Aorta (tissue), 5 donors: ENCODE measurements around the gene GALNT15. TPM values are rescaled to one million over a fixed set of nuclear protein-coding genes. Genes with fewer than 3 reads are reported as not detected.

Experiments used
- ATAC-seq: fragments of 200-7000 bp; cut with Tn5 transposase; one replicate; pipeline ENCODE4 v1.9.1; 2022; ENCODE audit warnings: moderate library complexity; ENCODE audit not compliant: low FRiP score
- DNase-seq, 2 donors: peaks; one replicate each; pipeline ENCODE4 v3.0.0-alpha.2; 2020
- H3K27ac ChIP-seq, 2 donors: one replicate each; pipeline ENCODE4 v1.5.1; 2013; ENCODE audit warnings: low read length in 2 of 2, mild to moderate bottlenecking in 2 of 2, moderate library complexity in 2 of 2, control low read depth in 1 of 2, inconsistent platforms in 1 of 2, low read depth in 1 of 2
- H3K27me3 ChIP-seq, 2 donors: one replicate each; pipeline ENCODE4 v1.6.1; 2013; ENCODE audit warnings: control low read depth in 1 of 2, low read length in 1 of 2, mild to moderate bottlenecking in 1 of 2, moderate library complexity in 1 of 2; ENCODE audit not compliant: insufficient read depth in 2 of 2, control insufficient read depth in 1 of 2
- H3K36me3 ChIP-seq, 2 donors: one replicate each; pipeline ENCODE4 v1.6.1; 2013; ENCODE audit warnings: control low read depth in 1 of 2, low read length in 1 of 2, mild to moderate bottlenecking in 1 of 2; ENCODE audit not compliant: insufficient read depth in 2 of 2, control insufficient read depth in 1 of 2
- H3K4me1 ChIP-seq, 2 donors: one replicate each; pipeline ENCODE4 v1.6.1; 2013; ENCODE audit warnings: low read length in 2 of 2, control low read depth in 1 of 2, mild to moderate bottlenecking in 1 of 2, moderate library complexity in 1 of 2; ENCODE audit not compliant: insufficient read depth in 2 of 2, control insufficient read depth in 1 of 2
- H3K4me3 ChIP-seq, 2 donors: one replicate each; pipeline ENCODE4 v1.5.1; 2013; ENCODE audit warnings: low read length in 2 of 2, control low read depth in 1 of 2, mild to moderate bottlenecking in 1 of 2
- H3K9me3 ChIP-seq: one replicate; pipeline ENCODE4 v1.6.1; 2013; ENCODE audit warnings: mild to moderate bottlenecking, low read length; ENCODE audit not compliant: control insufficient read depth
- whole genome bisulfite sequencing, 2 donors: extraction: QIAGEN DNeasy Blood & Tissue Kit; methylation state at CpG; one replicate each; pipeline ENCODE4 v1.1.7; 2013; 5-methylcytosine and 5-hydroxymethylcytosine counted together
- intact Hi-C, 2 donors: fragments of 100-400 bp; cut with DNase I; formaldehyde crosslinking; loops; one replicate each; pipeline versions ENCODE4 v1.14.2 to v1.15.0; 2022
- polyA plus RNA-seq, 2 donors: library from polyadenylated mRNA; stranded (reverse); fragments of 200-250 nt; gene quantifications; one replicate each; pipeline ENCODE4 v1.2.3, GENCODE V29; 2013
- total RNA-seq, 2 donors: library from RNA; stranded (reverse); fragmentation: NEBNext Ultra II Directional; extraction: Animal tissue kit (Norgen Biotek cat#: 25700); gene quantifications; one replicate each; pipeline ENCODE4 v1.2.1, GENCODE V29; 2021
- donor health status: healthy with polysubstance abuse.
- donor health status: Bipolar disorder and iron deficiency.
- donor health status: DM: no; HTN: no; CAD: no.
- donor health status: DM: no; HTN: no; CAD: no.
- donor health status: DM: yes; HTN: yes; CAD: no.

The GALNT15 gene
- total and polyA plus RNA-seq, 4 donors, result 12.5 to 113 (median 45.1) TPM

DNA sequence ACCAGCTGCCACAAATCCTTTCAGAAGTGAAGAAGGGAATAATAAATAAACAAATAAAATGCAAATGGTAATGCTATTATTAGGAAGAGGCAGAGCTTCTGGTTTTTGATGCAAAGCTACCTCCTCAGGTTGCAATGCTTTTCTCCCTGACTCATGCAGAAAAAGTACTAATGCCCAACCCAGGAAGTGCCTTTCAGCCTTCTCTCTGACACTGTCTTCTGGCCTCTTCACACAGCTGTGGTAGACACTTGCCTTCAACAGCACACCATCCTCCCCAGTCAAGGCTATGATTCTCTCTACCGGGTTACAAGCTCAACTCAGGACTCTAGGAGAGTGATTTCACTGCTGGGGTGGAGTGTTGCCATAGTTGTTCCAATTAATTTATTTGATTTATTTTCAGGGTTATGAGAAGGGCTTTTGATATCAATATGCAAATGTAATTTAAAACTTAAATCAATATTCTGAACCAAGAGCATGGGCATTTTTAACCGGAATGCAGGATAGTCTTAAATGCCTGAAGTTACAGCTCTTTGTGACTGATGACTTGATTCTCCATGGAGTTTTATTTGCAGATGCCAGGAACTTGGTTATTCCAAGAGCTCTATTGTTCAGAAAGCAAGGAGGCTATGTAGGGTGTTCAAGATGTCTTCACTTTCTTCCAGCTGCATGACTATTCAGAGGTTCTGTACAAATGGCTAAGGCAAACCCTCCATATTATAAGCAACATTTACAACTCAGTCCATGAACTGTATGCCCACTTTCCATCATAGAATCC lies 27.1 kb upstream of the GALNT15 start:
- no peaks in the 10 kb centered on the region for H3K27me3 ChIP-seq
- 93% methylated on average over 2 of the region's 2 CpGs for WGBS, 2 donors
- no peak for ATAC-seq
- no peak overlapping the region for H3K27ac ChIP-seq
- H3K36me3 ChIP-seq, result no peaks in the 10 kb centered on the region
- H3K4me3 ChIP-seq, result no peak overlapping the region
- no peak for DNase-seq
- intact Hi-C loops, result no loop called here
- H3K4me1 ChIP-seq, result no peaks in the 10 kb centered on the region
- no peaks in the 10 kb centered on the region for H3K9me3 ChIP-seq

DNA sequence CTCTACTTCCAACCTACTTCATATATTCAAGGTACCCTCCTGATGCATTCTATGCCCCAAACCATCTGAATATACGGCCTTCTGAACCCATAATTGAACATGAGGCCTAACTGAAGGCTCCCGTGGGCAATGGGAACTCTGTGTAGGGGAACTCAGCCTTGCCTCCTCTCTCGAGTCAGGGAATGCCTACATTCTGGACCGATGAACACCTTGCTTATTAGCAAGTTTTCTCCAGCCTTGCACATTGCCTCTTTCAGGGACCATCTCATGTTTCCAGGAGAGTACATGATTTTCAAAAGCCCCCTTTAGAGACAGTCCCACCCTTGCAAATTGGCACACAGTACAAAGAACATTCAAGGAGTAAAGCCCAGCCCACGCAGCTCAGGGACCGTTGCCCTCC lies 26.3 kb upstream of the GALNT15 start:
- Histone ChIP-seq H3K27me3 (no peaks in the 10 kb centered on the region), H3K9me3 (no peaks in the 10 kb centered on the region), H3K36me3 (no peaks in the 10 kb centered on the region), H3K4me1 (no peaks in the 10 kb centered on the region), H3K27ac (no peak overlapping the region), H3K4me3 (no peak overlapping the region)
- no peak for DNase-seq
- ATAC-seq, result peak; percentile 2
- WGBS, 2 donors, result 95% methylated on average over 6 of the region's 6 CpGs
- intact Hi-C loops, result no loop called here

DNA sequence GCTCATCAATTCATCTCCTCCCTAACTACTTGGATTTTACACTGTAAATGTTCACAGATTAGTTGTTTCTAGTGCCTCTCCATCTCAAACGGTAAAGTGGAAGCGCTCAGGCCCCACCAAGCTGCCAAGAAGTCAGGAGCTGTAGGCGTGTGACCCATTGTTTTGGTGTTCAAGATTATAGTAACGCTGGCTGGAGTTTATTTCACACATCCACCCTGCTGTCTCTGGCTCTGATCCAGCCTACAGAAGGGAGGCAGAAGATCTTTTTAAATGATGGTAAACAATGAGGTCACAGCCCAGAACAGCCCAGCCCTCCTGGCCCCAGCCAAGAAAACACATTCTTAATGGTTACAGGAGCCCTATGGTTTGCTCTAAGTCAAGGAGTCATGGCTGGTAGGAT lies 25.7 kb upstream of the GALNT15 start:
- peak in 1 of 2 donors; percentile 72 for DNase-seq
- Histone ChIP-seq H3K27me3 (no peaks in the 10 kb centered on the region), H3K9me3 (no peaks in the 10 kb centered on the region), H3K4me3 (no peak overlapping the region), H3K36me3 (no peaks in the 10 kb centered on the region), H3K4me1 (no peaks in the 10 kb centered on the region), H3K27ac (no peak overlapping the region)
- 48 to 51% methylated on average over 4 of the region's 4 CpGs for WGBS, 2 donors
- ATAC-seq, result peak; percentile 82
- intact Hi-C loops, result no loop called here

DNA sequence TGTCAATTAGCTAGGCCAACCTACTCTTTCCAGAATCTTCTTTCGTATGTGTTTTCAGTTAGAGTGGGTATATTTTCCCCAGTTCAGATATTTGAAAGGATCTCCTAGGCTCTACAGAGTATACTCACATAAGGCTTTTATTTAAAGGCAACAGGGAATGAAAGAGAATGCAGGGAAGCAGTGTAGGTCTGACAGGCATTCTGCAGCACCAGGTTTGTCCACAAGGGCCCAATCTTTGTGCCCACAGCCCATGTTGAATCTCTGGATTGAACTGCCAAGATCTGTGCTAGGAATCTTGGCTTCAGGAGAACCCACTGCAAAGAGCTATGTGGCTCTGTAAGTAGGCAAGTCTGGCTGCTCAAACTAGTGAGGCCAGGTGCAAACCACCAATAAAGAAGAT lies 24.2 kb upstream of the GALNT15 start:
- no peak overlapping the region for H3K4me3 ChIP-seq
- no peaks in the 10 kb centered on the region for H3K27me3 ChIP-seq
- WGBS, 2 donors, result 96 to 100% methylated on average over 1 of the region's 1 CpG
- no peak overlapping the region for H3K27ac ChIP-seq
- intact Hi-C loops, result no loop called here
- no peaks in the 10 kb centered on the region for H3K9me3 ChIP-seq
- no peaks in the 10 kb centered on the region for H3K36me3 ChIP-seq
- DNase-seq (no peak), ATAC-seq (no peak)
- no peaks in the 10 kb centered on the region for H3K4me1 ChIP-seq

DNA sequence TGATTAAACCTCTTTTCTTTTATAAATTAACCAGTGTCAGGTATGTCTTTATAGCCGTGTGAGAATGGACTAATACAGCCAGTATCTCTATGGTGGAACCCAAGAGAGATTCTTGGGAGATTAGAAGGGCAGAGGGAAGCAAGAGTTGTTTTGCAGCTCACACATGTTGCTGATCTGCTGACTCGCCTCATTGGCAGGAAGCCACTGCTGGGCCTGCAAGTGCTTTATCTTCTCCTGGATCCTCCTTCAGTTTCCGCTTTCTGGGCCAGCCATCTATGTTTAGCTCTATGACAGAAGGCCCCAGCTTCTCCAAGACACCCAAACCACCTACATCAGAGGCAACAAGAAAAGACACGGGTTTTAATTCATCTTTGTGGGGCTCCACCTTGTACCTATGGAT lies 23.4 kb upstream of the GALNT15 start:
- WGBS, 2 donors, result 70 to 78% methylated on average over 4 of the region's 4 CpGs
- intact Hi-C loops, result no loop called here
- Histone ChIP-seq H3K36me3 (no peaks in the 10 kb centered on the region), H3K27me3 (no peaks in the 10 kb centered on the region), H3K4me3 (no peak overlapping the region), H3K4me1 (no peaks in the 10 kb centered on the region), H3K27ac (no peak overlapping the region), H3K9me3 (no peaks in the 10 kb centered on the region)
- DNase-seq, result peak; percentile 83 to 93
- peak; percentile 38 for ATAC-seq

DNA sequence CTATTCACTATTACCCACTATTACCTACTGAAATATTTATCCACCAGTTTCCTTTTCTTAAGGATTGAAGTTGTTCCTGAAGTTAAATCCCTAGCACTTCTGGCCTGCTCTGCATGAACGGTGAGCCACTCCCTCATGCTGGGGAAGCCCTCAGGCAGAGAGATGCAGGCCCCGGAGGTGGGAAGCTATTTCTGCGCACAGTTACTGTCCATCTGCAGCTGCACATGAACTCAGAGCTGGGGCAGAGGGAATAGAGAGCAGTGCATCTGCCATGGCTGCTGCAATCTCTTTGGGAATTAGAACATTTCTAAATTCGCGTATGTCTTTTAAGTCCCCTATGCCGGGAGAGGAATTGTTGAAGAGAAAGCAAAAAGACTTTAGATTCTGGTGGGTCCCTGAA lies 6.3 kb upstream of the GALNT15 start:
- 91 to 93% methylated on average over 6 of the region's 6 CpGs for WGBS, 2 donors
- no peaks in the 10 kb centered on the region for H3K4me1 ChIP-seq
- ATAC-seq, result no peak
- DNase-seq, result no peak
- H3K9me3 ChIP-seq, result no peaks in the 10 kb centered on the region
- no peak overlapping the region for H3K27ac ChIP-seq
- no peaks in the 10 kb centered on the region for H3K27me3 ChIP-seq
- intact Hi-C loops, result no loop called here
- no peak overlapping the region for H3K4me3 ChIP-seq
- no peaks in the 10 kb centered on the region for H3K36me3 ChIP-seq

DNA sequence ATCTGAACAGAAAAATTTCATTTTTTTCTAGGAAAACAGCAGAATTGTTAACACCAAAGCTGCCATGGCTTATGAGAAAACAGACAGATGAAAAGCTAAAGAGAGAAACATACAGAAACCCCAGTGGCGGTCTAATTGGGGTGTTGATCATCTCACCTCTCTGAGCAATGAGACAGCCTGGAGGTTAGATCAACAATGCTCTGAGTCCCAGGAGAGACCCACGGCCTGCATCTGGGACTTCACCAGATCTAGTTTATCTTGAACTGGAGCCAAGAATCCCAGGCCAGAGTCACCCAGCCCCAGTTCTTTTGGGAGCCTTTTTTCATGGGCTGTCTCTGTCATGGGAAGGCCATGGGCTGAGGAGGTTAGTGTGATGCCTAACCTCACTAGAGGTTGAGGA lies 3.5 kb upstream of the GALNT15 start:
- 41 to 44% methylated on average over 2 of the region's 2 CpGs for WGBS, 2 donors
- H3K9me3 ChIP-seq, result no peaks in the 10 kb centered on the region
- no peak for ATAC-seq
- H3K4me3 ChIP-seq, result no peak overlapping the region
- no peaks in the 10 kb centered on the region for H3K27me3 ChIP-seq
- H3K36me3 ChIP-seq, result no peaks in the 10 kb centered on the region
- intact Hi-C loops, result loop anchor here in 1 of 2 donors (10.0 kb wide), 1 partner anchor 536 kb away; no protein-coding TSS in a partner anchor
- no peak for DNase-seq
- peaks cover 0 to 2% of the 10 kb centered on the region in 2 donors for H3K4me1 ChIP-seq
- no peak overlapping the region for H3K27ac ChIP-seq

DNA sequence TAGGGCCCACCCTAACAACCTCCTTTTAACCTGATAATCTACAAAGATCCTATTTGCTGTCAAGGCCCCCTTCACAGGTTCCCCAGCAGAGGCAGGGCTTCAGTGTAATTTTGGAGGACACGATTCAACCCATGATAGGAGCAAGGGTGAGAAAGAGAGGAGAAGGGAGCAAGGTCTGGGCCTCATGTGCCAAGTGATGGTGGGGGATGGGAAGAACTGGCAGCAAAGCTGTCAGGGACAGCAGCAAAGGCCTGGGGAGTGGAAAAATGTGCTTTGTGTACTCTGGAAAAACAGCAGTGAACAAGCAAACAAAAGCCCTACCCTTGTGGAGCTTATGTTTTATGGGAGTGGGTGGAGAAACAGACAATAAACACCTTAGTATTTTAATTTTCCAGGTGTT lies 2.7 kb upstream of the GALNT15 start:
- H3K9me3 ChIP-seq, result no peaks in the 10 kb centered on the region
- no peaks in the 10 kb centered on the region for H3K36me3 ChIP-seq
- H3K27ac ChIP-seq, result no peak overlapping the region
- H3K4me3 ChIP-seq, result no peak overlapping the region
- intact Hi-C loops, result loop anchor here in 1 of 2 donors (10.0 kb wide), 1 partner anchor 537 kb away; no protein-coding TSS in a partner anchor
- no peak for DNase-seq
- whole genome bisulfite sequencing, 2 donors, result 96 to 100% methylated on average over 1 of the region's 1 CpG
- H3K4me1 ChIP-seq, result peaks cover 0 to 2% of the 10 kb centered on the region in 2 donors
- H3K27me3 ChIP-seq, result no peaks in the 10 kb centered on the region
- no peak for ATAC-seq
